HG03196 (cell line): Measurements from ENCODE around the gene UGGT1.
"Not testable (repeated sequence)": the region's sequence is repeated elsewhere in the genome, so short reads cannot be mapped to it uniquely, and the experiment has no call there.

Experiments
- ATAC-seq: cut with Tn5 transposase; IDR thresholded peaks from one replicate; pipeline ENCODE4 v1.9.1; 2021; ENCODE audit not compliant: unreplicated experiment

UGGT1 gene

DNA sequence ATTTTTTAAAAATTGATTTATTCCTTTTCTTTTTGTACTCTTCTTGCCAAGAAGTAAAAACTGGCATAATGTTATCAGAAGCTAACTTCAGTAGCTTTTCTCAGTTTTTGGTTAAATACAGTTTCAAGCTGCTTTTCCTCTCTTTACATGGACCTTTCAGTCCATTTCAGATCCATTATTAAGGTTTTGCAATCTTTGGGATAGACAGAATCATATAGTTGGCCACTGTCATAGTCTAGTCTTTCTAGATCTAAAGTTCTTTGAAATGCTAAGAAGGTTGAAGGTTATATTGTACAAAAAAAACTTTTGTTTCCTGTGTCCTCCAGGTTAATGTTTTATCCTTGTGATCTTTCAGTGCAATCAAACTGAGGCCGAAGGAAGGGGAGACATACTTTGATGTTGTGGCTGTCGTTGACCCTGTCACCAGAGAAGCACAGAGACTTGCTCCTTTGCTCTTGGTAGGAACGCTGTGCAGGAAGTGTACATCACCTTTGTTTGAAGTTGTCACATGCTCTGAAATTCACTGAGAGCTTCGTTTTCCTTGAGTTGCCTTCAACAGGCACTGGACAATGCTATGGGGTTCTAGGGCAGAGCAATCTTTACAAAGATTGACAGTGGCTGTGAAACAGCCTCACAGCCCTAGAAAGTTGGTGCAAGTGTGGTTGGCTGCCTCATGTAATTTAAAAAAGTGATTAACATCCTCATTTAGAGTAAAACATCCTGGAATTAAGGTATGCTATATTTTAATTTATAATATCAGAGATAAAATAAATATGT, 79.1 kb downstream of the UGGT1 start:
- no peak for ATAC-seq

DNA sequence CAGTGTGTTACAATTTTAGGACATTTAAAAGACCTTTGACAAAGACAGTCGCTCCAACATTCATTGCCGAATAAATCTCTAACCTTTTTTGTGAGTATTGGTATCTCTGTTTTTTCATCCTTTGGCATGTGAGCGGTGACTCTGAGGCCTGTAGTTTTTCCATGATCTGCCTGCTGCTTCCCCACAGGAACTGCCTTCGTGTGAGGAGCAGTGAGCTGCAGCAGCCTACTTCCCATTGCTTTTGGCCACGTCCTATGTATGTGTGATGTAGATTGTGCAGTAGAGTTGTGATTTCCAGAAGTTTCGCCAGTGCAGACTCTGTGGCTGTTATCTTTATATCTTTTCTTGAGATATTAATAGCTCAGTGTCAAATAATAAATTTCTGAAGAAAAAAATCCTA, 79.8 kb downstream of the UGGT1 start:
- ATAC-seq: no peak

DNA sequence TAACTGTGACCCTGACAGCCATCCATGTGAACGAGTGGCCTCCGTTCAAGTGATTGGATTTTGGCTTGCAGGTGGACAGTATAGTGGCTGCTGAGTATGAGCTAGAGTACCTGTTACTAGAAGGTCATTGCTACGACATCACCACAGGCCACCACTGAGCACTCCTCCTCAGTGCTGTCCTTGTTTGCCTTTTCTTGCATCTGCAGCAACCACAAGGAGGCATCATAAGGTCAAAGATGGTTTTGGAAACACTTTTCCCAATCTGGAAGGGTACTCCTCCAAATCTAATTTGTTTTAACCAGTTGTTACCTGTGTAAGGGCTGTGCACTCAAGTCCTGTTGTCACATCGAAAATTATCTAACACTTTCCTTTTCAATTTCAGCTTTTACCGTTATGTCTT, 81.2 kb downstream of the UGGT1 start:
- no peak for ATAC-seq

DNA sequence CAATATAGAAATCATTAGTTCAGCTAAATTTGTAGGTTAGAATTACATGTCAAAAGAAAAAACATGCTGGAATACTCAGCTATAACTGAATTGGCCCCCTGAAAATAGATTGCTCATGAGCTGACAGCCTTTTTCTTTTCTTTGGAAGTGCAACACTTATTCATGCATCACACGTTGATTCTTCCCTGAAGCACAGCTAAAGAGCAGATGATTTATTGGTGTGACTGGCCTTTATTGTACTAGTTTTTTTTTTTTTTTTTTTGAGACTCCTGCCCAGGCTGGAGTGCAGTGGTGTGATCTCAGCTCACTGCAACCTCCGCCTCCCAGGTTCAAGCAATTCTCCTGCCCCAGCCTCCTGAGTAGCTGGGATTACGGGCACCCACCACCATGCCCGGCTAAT, 83.1 kb downstream of the UGGT1 start:
- not testable (repeated sequence) for ATAC-seq

DNA sequence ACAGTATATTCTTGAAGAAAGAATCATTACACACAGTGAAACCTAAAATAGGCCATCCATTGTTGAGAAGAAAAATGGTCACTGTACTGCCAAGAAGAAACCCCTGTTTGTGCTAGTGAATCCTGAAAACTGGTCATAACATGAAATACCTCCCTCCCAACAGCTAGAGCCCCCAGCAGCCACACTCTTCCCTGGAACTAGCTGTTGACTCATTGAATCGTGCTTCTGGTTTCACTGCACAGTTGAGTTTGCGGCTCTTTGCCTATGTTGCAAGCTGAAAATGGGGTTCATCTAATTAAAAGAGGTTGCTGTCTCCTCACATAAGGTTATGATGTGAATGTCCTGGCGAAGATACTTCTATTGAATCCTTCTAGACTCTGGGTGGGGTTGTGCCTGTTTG, 86.3 kb downstream of the UGGT1 start:
- ATAC-seq: no peak

DNA sequence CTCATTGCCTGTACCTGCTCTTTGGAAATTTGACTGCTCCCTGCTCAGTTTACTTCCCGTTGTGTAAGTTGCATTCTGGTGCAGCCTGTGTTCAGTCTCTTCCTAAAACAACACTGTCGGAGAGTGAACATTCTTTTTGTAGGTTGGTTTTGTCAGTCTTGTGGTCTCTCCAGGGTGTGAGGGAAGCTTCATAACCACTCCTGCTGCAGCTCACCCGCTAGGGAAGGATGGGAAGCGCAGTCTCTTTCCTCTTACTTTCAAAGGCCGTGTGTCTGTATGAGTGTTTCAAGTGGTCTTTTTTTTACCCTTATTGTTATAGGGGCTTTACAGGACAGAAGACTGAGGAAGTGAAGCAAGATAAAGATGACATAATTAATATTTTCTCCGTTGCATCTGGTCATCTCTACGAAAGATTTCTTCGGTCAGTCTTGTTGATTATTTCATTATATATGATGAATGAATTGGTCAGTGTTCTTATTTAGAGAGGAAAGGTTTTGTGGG, 87.2 kb downstream of the UGGT1 start:
- no peak for ATAC-seq

DNA sequence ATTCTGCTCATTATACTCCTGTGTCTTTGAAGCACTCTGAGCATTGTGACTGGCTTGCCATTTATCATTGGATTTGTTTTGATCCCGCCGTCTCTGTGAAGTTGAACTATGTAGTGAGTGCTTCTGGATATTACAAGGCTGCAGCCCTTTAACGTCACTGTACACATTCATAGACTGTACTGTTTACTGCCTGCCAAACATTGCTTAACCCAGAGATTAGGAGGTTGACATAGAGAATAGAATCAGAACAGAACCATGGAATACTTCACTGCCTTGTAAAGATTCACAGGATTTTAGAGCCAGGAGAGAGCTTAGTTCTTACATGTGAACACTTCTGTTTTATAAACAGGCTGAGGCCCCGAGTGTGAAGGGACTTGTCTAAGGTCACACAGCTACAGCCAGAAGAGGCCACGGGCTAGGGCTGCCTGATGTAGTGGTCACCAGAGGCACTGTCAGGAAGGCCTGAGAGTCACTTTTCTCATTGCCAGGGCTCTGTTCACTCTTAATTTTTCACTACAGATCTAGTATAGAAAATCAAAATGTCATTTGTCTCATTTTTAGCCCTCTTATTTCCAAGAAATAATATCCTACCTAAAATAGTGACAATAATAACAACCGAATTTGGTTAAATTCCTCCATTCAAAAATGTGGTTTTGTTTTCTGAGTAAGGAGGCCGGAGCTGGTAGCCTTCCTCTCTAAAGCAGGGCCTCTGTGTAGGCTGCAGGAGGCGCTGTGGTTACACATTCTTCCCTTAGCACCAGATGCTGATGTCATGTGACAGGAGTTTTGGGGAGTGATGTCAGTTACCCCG, 87.9 kb downstream of the UGGT1 start:
- no peak for ATAC-seq

DNA sequence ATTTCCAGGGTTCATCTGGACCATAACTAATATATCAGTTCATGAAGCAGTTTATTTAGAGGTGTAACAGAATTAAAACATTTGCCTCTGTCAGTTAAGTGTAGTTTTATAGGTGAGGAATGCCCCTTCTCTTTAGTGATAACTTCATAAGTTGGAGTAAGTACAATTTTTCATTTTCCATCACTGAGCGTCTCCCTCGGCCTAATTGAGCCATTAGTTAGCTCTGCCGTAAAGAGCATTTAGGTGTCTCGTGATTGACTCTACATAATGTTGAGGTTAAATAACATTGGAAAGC, 88.4 kb downstream of the UGGT1 start:
- ATAC-seq: no peak

DNA sequence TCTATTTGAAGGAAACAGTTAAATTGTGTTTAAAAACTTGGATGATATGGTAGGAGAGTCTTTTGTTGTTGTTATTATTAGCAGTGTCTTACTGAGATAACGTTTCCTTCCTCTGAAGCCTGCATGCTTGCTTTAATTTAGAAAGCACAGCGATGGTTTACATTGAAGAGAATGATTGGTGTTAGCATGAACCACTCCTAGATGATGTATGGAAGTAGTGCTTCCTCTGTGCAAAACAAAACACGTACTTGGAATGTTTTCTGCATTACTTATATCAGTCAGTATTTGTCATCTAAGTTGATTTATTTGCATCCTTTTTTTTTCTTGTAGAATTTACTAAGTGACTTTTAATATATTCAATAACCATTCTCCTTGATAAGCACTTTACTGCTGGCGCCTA, 89.0 kb downstream of the UGGT1 start:
- ATAC-seq: no peak

DNA sequence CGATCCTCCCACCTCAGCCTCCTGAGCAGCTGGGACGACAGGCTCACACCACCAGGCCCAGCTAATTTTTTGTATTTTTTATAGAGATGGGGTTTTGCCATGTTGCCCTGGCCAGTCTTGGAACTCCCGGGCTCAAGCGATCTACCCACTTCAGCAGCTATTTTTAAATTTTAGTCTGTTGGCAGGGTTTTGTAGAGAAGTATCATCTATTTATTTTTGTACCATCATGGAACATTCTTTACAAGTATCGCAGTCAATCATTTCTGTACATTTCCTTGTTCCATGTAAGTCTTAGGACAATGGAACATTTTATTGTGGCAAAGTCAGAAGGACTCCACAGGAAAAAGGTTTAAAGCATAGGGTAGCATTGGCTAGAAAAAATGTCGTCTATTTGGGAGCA, 94.6 kb downstream of the UGGT1 start:
- ATAC-seq: no peak

DNA sequence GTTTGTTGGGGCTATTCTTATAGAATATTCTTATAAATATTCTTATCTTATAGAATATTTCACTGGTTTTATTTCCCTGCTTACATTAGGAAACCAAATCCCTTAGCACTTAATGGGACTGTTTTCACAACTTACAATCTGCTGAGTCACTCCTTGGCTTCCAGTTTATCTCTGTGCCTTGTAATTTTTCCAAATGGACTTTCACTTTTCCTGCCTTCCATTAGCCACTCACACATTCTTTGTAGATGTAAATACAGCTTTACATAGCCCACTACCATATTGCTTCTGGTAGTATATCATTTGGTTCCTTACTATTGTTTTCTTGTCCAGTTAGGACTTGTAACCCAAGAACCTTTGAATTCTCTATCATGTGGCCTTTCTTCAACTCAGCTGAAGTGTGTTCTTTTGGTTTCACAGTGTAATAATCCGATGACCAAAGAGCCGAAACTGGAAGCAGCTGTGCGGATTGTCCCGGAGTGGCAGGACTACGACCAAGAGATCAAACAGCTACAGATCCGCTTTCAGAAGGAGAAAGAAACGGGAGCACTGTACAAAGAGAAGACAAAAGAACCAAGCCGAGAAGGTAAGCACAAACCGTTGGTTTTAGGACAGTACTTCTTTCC, 96.1 kb downstream of the UGGT1 start:
- no peak for ATAC-seq

DNA sequence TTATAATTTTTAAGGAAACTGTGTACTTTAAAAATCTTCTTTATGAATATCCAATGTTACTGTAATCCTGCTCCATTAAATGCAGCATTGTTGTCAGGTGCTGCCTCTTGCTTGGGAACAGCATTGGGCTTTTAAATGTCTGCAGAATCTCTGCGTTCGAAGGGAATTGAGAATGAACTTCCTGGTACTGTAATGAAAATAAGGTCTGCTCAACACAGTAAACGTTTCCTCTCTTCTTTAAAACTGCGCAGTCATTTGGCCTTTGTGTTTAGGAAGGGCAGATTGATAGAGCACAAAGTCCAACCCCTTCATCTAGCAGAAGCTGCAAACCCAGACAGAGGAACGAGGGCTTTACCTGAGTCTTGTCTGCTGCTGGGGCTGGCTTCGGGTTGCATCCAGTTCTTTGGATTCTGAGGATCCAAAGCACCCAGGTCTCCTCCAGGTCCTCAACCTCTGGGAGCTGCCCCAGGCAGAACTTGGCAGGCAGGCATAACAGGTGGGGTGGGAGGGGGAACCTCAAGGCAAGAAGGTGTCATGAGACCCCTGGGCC, 104.5 kb downstream of the UGGT1 start:
- ATAC-seq: no peak

DNA sequence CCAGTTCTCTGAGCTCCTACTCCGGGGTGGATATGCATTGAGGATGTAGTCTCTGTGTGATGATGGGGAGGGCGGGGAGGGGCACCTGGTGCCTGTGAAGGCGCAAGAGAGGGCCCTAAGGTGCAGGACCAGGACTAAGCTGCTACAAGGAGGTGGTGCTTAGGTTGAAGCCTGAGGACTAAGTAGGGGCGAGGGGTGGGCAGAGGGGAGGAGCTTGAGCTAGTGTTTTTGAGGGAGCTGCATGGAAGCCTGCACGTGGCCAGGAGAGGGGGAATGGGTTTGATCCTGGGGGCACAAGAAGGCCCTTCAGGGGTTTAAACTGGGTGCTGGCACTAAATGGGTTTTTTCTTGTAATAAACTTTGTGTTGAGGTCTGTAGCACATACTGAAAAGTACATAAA, 105.0 kb downstream of the UGGT1 start:
- ATAC-seq: no peak

DNA sequence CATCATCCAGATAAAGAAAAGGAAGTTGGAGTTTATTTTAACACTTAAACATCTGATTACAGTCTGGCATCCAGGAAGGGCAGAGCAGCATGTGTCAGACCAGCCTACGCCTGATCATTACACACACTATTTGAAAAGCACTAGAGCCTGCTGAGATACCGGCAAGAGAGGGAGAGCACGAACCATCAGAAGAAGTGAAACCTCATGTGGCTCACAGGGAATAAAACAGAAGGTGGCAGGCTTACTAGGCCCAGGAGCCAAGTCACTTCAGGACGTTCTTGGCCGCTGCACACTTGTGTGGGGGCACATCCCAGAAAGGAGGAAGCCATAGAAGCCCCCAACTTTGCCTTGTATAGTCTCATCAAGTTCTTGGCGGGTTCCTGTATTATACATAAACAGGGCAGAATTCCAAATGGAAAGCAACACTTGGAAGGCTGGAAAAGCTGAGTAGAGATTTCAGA, 105.5 kb downstream of the UGGT1 start:
- no peak for ATAC-seq

DNA sequence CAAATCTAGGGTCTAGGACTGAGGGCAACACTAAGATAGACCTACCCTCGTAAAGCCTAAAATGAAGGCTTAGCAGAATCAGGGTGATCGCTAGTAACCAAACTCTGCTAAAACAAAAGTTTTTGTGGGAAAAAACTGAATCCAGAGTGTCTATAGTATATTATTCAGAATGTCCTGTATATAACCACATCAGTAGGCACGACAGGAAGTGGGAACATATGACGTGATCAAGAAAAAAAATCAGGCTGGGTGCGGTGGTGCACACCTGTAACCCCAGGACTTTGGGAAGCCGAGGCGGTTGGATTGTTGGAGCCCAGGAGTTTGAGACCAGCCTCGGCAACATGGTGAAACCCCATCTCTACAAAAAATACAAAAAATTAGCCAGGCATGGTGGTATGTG, 106.1 kb downstream of the UGGT1 start:
- ATAC-seq: no peak

DNA sequence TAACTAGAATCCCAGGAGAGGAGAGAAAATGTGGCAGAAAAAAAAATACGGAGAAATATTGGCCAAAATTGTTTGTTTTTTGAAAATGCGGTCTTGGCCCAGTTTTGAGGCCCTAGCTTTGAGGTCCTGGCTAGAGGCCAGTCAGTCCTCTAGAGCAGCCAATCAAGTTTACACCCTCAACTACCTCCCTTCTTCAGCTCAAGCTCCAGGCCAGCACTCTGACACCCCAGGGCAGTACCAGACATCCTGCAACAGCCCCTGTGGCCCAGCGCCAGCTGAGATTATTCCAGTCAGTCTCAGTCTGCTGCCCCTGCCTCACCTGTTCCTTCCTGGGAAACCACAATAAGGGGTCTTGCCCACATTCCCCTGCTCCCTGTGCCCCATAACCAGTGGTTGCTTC, 107.7 kb downstream of the UGGT1 start:
- ATAC-seq: no peak

DNA sequence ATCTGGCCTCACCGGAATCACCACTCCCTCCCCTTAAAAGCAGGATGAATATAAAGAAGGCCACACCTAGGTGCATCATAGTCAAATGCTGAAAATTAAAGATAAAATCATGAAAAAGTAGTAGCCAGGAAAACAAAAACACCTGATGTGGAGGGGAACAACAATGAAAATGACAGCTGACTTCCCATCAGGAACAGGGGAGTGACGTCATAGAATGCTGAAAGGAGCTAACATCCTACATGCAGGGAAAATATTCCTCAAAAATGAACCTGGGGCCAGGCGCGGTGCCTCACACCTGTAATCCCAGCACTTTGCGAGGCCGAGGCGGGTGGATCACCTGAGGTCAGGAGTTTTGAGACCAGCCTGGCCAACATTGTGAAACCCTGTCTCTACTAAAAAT, 108.1 kb downstream of the UGGT1 start:
- ATAC-seq: no peak

DNA sequence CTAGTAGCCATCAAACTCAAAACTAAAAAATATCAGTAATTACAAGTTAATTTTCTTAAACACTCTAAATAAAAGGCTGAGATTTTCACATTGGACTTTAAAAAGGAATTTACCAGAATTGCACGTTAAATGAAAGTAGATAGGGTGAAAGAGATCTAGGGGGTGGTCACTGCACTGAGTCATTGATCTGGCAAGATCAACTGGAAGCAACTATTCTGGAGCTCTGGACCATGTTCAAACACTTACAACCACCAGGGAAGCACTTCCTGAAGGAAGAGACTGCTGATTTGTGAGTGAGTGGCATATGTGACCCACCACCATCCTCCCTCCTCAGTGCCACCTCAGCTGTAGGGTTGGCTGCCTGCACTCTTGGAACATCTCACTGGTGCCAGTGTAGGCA, 111.8 kb downstream of the UGGT1 start:
- ATAC-seq: no peak

DNA sequence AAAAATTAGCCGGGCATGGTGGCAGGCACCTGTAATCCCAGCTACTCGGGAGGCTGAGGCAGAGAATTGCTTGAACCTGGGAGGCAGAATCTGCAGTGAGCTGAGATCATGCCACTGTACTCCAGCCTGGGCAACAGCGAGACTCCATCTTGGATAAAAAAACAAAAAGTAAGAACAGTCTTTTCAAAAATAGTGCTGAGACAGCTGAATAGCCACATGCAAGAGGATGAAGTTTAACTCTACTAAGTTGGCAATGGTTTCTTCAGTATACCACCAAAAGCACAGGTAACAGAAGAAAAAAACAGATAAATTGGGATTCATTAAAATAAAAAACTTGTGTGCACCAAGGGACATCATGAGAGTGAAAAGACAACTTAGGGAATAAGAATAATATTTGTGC, 115.2 kb downstream of the UGGT1 start:
- no peak for ATAC-seq

DNA sequence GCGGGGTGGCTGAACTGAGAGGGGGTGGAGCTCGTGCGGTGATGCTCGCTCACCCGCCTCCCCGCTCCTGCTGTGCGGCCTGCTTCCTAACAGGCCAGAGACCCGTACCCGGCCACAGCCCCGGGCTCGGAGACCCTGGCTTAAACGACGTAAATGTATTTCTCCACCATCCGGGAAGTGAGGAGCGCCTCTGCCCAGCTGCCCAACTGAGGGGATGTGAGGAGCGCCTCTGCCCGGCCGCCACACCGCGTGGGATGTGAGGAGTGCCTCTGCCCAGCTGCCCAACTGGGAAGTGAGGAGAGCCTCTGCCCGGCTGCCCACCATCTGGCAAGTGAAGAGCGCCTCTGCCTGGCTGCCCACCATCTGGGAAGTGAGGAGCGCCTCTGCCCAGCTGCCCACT, 117.0 kb downstream of the UGGT1 start:
- no peak for ATAC-seq

DNA sequence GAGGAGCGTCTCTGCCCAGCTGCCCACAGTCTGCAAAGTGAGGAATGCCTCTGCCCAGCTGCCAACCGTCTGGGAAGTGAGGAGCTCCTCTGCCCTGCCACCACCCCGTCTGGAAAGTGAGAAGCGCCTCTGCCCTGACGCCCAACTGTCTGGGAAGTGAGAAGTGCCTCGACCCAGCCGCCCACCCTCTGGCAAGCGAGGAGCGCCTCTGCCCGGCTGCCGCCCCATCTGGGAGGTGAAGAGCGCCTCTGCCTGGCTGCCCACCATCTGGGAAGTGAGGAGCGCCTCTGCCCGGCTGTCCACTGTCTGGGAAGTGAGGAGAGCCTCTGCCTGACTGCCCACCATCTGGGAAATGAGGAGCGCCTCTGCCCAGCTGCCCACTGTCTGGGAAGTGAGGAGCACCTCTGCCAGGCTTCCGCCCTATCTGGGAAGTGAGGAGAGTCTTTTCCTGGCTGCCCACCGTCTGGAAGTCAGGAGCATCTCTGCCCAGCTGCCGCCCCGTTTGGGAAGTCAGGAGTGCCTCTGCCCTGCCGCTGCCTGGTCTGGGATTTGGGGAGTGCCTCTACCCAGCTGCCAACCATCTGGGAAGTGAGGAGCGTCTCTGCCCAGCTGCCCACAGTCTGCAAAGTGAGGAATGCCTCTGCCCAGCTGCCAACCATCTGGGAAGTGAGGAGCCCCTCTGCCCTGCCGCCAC, 117.8 kb downstream of the UGGT1 start:
- ATAC-seq: not testable (repeated sequence)
